ENCODE measurements around the gene CGNL1. TPM values are rescaled to one million over a fixed set of nuclear protein-coding genes. Genes with fewer than 3 reads are reported as not detected.

Gene CGNL1
- total and polyA plus RNA-seq, 10 of the 15 experiments (the other 5 are each of a cell fraction or from before 2014, with no cell fraction given): under 0.01 to 0.27 (median 0.04) TPM; not detected in 3

GRCh38 chr15:57403017-57403416, 26.7 kb downstream of the CGNL1 start:
- intact Hi-C loops (cut with micrococcal nuclease; ENCODE audit: unreplicated experiment): no loop called here

More at GRCh38 chr15:57403017-57403416, 26.7 kb downstream of the CGNL1 start:
- 26% methylated on average over 4 of the region's 4 CpGs for WGBS (ENCODE audit: insufficient coverage, insufficient replicate concordance, low lambda C conversion rate, missing lambda C conversion rate)
- H3K9ac ChIP-seq (ENCODE audit: control insufficient read depth, insufficient read depth, low read length): no peak overlapping the region
- no peak overlapping the region for H3K4me2 ChIP-seq (ENCODE audit: control insufficient read depth, insufficient read depth)
- H3K4me1 ChIP-seq (ENCODE audit: control insufficient read depth, insufficient read depth, low read length): no peaks in the 10 kb centered on the region
- ChIA-PET SMC1A (ENCODE audit: uncharacterized antibody, unreplicated experiment) (no interaction called here), CTCF (no interaction called here), POLR2A (no interaction called here), RAD21 (ENCODE audit: unreplicated experiment) (no interaction called here)
- BruUV-seq (replicated peaks): no TSS peak
- H3K36me3 ChIP-seq (ENCODE audit: control insufficient read depth in 2 of 2, insufficient read depth in 2 of 2, low read length in 1 of 2): no peaks in the 10 kb centered on the region
- no peak overlapping the region for H3K4me3 ChIP-seq
- no peak for ATAC-seq
- no peak overlapping the region for H3K27ac ChIP-seq (ENCODE audit: control insufficient read depth, insufficient read depth)
- H2AFZ ChIP-seq (ENCODE audit: control insufficient read depth, low read depth, low read length): no peak overlapping the region
- no peaks in the 10 kb centered on the region for H4K20me1 ChIP-seq (ENCODE audit: control insufficient read depth, insufficient read depth)
- FAIRE-seq: no peak
- no peaks in the 10 kb centered on the region for H3K9me3 ChIP-seq (replicated peaks; ENCODE audit: control insufficient read depth, insufficient read depth, low read length)
- no peaks in the 10 kb centered on the region for H3K79me2 ChIP-seq (ENCODE audit: control insufficient read depth, insufficient read depth, low read length)
- in situ Hi-C loops (cut with MboI): no loop called here
- no peak for DNase-seq (ENCODE audit: low read depth, low spot score)
- TF ChIP-seq, protein P1, sequence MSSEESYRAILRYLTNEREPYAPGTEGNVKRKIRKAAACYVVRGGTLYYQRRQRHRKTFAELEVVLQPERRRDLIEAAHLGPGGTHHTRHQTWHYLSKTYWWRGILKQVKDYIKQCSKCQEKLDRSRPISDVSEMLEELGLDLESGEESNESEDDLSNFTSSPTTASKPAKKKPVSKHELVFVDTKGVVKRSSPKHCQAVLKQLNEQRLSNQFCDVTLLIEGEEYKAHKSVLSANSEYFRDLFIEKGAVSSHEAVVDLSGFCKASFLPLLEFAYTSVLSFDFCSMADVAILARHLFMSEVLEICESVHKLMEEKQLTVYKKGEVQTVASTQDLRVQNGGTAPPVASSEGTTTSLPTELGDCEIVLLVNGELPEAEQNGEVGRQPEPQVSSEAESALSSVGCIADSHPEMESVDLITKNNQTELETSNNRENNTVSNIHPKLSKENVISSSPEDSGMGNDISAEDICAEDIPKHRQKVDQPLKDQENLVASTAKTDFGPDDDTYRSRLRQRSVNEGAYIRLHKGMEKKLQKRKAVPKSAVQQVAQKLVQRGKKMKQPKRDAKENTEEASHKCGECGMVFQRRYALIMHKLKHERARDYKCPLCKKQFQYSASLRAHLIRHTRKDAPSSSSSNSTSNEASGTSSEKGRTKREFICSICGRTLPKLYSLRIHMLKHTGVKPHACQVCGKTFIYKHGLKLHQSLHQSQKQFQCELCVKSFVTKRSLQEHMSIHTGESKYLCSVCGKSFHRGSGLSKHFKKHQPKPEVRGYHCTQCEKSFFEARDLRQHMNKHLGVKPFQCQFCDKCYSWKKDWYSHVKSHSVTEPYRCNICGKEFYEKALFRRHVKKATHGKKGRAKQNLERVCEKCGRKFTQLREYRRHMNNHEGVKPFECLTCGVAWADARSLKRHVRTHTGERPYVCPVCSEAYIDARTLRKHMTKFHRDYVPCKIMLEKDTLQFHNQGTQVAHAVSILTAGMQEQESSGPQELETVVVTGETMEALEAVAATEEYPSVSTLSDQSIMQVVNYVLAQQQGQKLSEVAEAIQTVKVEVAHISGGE (CRISPR knock-in tag; IDR thresholded peaks at IDR 0.05): no peak
- no peak for TF ChIP-seq BCL3 (IDR thresholded peaks at IDR 0.05; ENCODE audit: borderline replicate concordance, insufficient read depth, low read depth, low read length, poor library complexity, severe bottlenecking)
- no peak for TF ChIP-seq SREBF1 (IDR thresholded peaks at IDR 0.05; ENCODE audit: low read length)
- no peak for TF ChIP-seq HDGF (IDR thresholded peaks at IDR 0.05)
- TF ChIP-seq MEF2B (IDR thresholded peaks at IDR 0.05; ENCODE audit: partially characterized antibody, poor library complexity, severe bottlenecking): no peak
- TF ChIP-seq LARP7 (IDR thresholded peaks at IDR 0.05): no peak
- no peak for TF ChIP-seq ETV6 (conservative IDR thresholded peaks at IDR 0.05 in 1 of 2, IDR thresholded peaks at IDR 0.05 in 1 of 2; ENCODE audit: borderline replicate concordance in 1 of 2, low read depth in 1 of 2)
- TF ChIP-seq ZSCAN29 (IDR thresholded peaks at IDR 0.05): no peak
- no peak for TF ChIP-seq POLR2AphosphoS5 (IDR thresholded peaks at IDR 0.05; ENCODE audit: low read length)
- TF ChIP-seq NFIC (IDR thresholded peaks at IDR 0.05; ENCODE audit: low read depth, low read length): no peak
- H3K27me3 ChIP-seq (replicated peaks in 1 of 2; ENCODE audit: control insufficient read depth in 2 of 2, insufficient read depth in 2 of 2, low read length in 1 of 2): peaks cover 0 to 3% of the 10 kb centered on the region in 2 experiments; a peak in 2 of 4 replicates

Measured in GM12878 (cell line).